MCF 10A (cell line): Measurements from ENCODE around the gene HS1BP3. TPM values are rescaled to one million over a fixed set of nuclear protein-coding genes. Genes with fewer than 3 reads are reported as not detected.
A peak's percentile ranks its signal among the peaks of the same experiment; 100 is the strongest.

Experiments used
- BruUV-seq: library from RNA; stranded (reverse); fragments of 400-500 nt; replicated peaks from 2 replicates; lab custom pipeline; 2021; lab: Mats Ljungman, UMichigan
- CTCF ChIA-PET: fragments of 300-600 bp; sonication (Branson Sonifier 250); formaldehyde crosslinking; extraction: SDS; loops from one replicate; lab custom pipeline; 2021; ENCODE audit warnings: antibody characterized with exemption, inconsistent platforms; lab: Yijun Ruan, JAX
- POLR2A ChIA-PET: fragments of 300-600, 350-650 bp; sonication (Branson Sonifier 250); formaldehyde crosslinking; extraction: SDS; loops from one replicate; lab custom pipeline; 2020; ENCODE audit warnings: antibody characterized with exemption, inconsistent platforms; lab: Yijun Ruan, JAX
- DNase-seq: peaks from one replicate; pipeline ENCODE4 v3.0.0-alpha.2; 2018; ENCODE audit not compliant: unreplicated experiment
- H3K27ac Mint-ChIP-seq: one replicate; pipeline ENCODE4 v1.8.0; 2022; ENCODE audit warnings: mild to moderate bottlenecking, low read depth, mixed read lengths; ENCODE audit not compliant: unreplicated experiment
- H3K27me3 Mint-ChIP-seq: one replicate; pipeline ENCODE4 v1.8.0; 2022; ENCODE audit warnings: mixed read lengths; ENCODE audit not compliant: insufficient read depth, unreplicated experiment
- H3K36me3 Mint-ChIP-seq: one replicate; pipeline ENCODE4 v1.8.0; 2022; ENCODE audit warnings: mild to moderate bottlenecking, moderate library complexity, mixed read lengths; ENCODE audit not compliant: insufficient read depth, unreplicated experiment
- H3K4me1 Mint-ChIP-seq: one replicate; pipeline ENCODE4 v1.8.0; 2022; ENCODE audit warnings: mixed read lengths; ENCODE audit not compliant: insufficient read depth, unreplicated experiment
- H3K4me3 Mint-ChIP-seq: one replicate; pipeline ENCODE4 v1.8.0; 2022; ENCODE audit warnings: mild to moderate bottlenecking, moderate library complexity, mixed read lengths; ENCODE audit not compliant: unreplicated experiment
- H3K9me3 Mint-ChIP-seq: one replicate; pipeline ENCODE4 v1.8.0; 2022; ENCODE audit warnings: mixed read lengths; ENCODE audit not compliant: unreplicated experiment
- intact Hi-C: fragments of 100-400 bp; cut with micrococcal nuclease; formaldehyde crosslinking; loops from 2 replicates; pipeline ENCODE4 v1.14.1; 2022
- total RNA-seq: library from RNA; stranded (reverse); gene quantifications from 2 replicates; pipeline ENCODE4 v1.2.3, GENCODE V29; 2022
- TF ChIP-seq, protein P1 (sequence below): fragments of 200-600 bp; IDR thresholded peaks from one replicate; pipeline ENCODE4 v1.8.0; 2022; ENCODE audit warnings: antibody characterized with exemption, mild to moderate bottlenecking; ENCODE audit not compliant: unreplicated experiment

Gene HS1BP3
- total RNA-seq, 1 experiment from 2014 or later: 10.0 TPM

DNA sequence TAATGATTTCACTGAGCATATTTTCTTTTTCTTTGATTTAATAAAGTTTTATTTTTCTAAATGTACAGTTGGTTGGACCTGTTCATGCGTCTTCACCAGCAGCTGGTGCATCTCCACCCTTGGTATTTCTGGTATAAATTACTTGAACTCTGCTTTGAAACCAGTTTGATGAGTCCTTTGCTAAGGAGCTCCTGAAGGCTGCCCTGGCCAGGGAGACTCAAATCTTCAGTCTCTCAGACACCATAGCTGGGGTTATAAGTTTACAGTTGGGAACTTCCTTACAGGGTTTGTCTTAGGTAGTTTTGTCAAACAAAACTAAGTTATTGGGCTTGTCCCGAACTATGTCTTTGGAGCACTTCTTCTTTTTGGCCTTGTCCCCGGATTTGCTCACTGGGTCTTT is 44.7 kb downstream of the HS1BP3 start:
- CTCF ChIA-PET: interaction anchor here (0.5 to 3.0 kb wide), 10 partner anchors 8 to 234 kb away, joined by 3 to 19 read pairs (median 5); partner anchors contain the start of gene HS1BP3
- DNase-seq: no peak
- Mint-ChIP-seq H3K4me3 (no peak overlapping the region), H3K4me1 (peaks cover 18% of the 10 kb centered on the region), H3K9me3 (peaks cover 6% of the 10 kb centered on the region), H3K36me3 (no peaks in the 10 kb centered on the region), H3K27ac (no peak overlapping the region), H3K27me3 (no peaks in the 10 kb centered on the region)
- POLR2A ChIA-PET: interaction anchor here (0.9 to 2.0 kb wide), 4 partner anchors 9 to 251 kb away, joined by 3 to 14 read pairs (median 4); no protein-coding TSS in a partner anchor
- TF ChIP-seq, protein P1, sequence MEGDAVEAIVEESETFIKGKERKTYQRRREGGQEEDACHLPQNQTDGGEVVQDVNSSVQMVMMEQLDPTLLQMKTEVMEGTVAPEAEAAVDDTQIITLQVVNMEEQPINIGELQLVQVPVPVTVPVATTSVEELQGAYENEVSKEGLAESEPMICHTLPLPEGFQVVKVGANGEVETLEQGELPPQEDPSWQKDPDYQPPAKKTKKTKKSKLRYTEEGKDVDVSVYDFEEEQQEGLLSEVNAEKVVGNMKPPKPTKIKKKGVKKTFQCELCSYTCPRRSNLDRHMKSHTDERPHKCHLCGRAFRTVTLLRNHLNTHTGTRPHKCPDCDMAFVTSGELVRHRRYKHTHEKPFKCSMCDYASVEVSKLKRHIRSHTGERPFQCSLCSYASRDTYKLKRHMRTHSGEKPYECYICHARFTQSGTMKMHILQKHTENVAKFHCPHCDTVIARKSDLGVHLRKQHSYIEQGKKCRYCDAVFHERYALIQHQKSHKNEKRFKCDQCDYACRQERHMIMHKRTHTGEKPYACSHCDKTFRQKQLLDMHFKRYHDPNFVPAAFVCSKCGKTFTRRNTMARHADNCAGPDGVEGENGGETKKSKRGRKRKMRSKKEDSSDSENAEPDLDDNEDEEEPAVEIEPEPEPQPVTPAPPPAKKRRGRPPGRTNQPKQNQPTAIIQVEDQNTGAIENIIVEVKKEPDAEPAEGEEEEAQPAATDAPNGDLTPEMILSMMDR: no peak
- intact Hi-C loops: no loop called here
- BruUV-seq: no TSS peak

- Mint-ChIP-seq H3K4me3 (no peak overlapping the region), H3K4me1 (peaks cover 18% of the 10 kb centered on the region), H3K9me3 (peaks cover 6% of the 10 kb centered on the region), H3K27me3 (no peaks in the 10 kb centered on the region), H3K27ac (peak overlapping the region; percentile 76), H3K36me3 (no peaks in the 10 kb centered on the region)
- intact Hi-C loops: no loop called here
- BruUV-seq: no TSS peak
- ChIA-PET CTCF (interaction anchor here (1.0 to 3.0 kb wide), 10 partner anchors 11 to 193 kb away, joined by 3 to 19 read pairs (median 4); partner anchors contain the start of gene RHOB), POLR2A (interaction anchor here (0.6 to 2.0 kb wide), 9 partner anchors 9 to 158 kb away, joined by 3 to 14 read pairs (median 4); partner anchors contain the start of gene RHOB)
- TF ChIP-seq, protein P1: no peak
- DNase-seq: peak; percentile 92
These were observed 45.9 kb downstream of the HS1BP3 start for GRCh38 chr2:20604951-20605381.

- intact Hi-C loops: no loop called here
- BruUV-seq: no TSS peak
- Mint-ChIP-seq H3K9me3 (peaks cover 6% of the 10 kb centered on the region), H3K4me1 (peaks cover 17% of the 10 kb centered on the region), H3K27me3 (no peaks in the 10 kb centered on the region), H3K27ac (peak overlapping the region; percentile 76), H3K36me3 (no peaks in the 10 kb centered on the region), H3K4me3 (no peak overlapping the region)
- CTCF ChIA-PET: interaction anchor here (1.0 to 3.1 kb wide), 11 partner anchors 11 to 192 kb away, joined by 3 to 19 read pairs (median 4); partner anchors contain the start of gene RHOB
- no peak for DNase-seq
- TF ChIP-seq, protein P1: no peak
- POLR2A ChIA-PET: interaction anchor here (1.2 to 2.0 kb wide), 8 partner anchors 8 to 157 kb away, joined by 3 to 14 read pairs (median 4); partner anchors contain the start of gene RHOB
These were observed 46.4 kb downstream of the HS1BP3 start for GRCh38 chr2:20604401-20604911.

DNA sequence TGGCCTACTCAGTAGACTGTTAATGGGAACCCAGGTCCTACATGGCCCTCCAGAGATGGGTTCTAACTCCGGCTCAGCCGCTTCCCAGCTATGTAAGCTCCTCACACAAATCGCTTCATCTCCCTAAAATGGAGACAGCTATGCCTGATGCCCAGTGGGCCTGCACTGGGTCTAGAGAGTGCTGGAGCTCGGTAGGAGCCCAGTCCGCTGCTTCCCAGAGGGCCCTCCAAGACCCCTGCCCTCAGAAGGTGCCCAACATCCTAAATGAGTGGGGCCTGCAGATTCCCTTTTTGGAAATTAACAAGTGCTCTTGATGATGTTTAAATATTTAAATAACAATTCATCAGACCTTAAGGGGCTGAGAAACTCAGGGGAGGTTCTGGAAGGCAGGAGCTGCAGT is 47.1 kb downstream of the HS1BP3 start:
- TF ChIP-seq, protein P1: no peak
- no peaks in the 10 kb centered on the region for H3K27me3 Mint-ChIP-seq
- intact Hi-C loops: no loop called here
- peaks cover 5% of the 10 kb centered on the region for H3K9me3 Mint-ChIP-seq
- no peak for DNase-seq
- H3K27ac Mint-ChIP-seq: no peak overlapping the region
- ChIA-PET CTCF (interaction anchor here (0.7 to 3.1 kb wide), 7 partner anchors 12 to 162 kb away, joined by 3 to 9 read pairs (median 4); no protein-coding TSS in a partner anchor), POLR2A (interaction anchor here (1.2 to 2.0 kb wide), 4 partner anchors 14 to 157 kb away, joined by 3 to 9 read pairs (median 6); partner anchors contain the start of gene RHOB)
- BruUV-seq: no TSS peak
- no peaks in the 10 kb centered on the region for H3K36me3 Mint-ChIP-seq
- peaks cover 14% of the 10 kb centered on the region for H3K4me1 Mint-ChIP-seq
- no peak overlapping the region for H3K4me3 Mint-ChIP-seq
